Anterior cingulate cortex (tissue), 58 donors: Measurements from ENCODE around the gene VENTX.
"Not testable (repeated sequence)": the region's sequence is repeated elsewhere in the genome, so short reads cannot be mapped to it uniquely, and the experiment has no call there.

Experiments used
- DNase-seq, 58 donors: peaks; one replicate each; lab custom pipeline; 2025; lab: John Stamatoyannopoulos, UW

The VENTX gene

DNA sequence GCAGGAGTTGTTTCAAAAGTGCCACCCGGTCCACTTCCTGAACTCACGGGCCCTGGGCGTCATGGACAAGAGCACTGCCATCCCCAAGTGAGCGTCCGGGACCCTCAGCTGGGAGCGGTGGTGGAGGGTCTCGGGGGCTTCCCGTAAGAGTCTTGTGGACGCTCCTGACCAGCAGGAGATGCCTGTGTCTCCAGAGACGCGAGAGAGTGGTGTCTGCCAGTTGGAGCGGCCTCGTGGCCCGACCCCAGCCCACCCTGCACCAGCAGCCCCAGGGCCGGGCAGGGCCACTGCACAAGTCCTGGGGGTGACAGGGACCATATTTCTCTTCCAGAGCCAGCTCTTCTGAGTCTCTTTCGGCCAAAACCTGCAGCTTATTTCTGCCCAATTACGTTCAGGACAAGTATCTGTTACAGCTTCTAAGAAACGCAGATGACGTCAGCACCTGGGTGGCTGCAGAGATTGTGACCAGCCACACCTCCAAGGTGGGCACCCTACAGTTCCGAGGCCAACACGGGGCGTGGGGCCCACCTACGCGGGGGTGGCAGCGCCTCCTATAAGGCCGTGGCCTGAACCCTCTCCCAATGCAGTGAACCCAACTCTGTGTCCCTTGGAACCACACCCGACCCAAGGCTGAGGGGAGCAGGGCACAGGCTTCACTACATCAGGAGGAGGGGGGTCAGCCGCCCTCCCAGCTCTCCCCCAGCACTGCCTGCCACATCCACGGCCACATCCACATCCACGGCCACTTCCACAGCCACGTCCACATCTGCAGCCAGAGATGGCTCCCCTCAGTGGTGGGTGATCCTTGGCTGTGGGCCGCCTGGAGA lies 23.8 kb upstream of the VENTX start:
- no peak for DNase-seq

DNA sequence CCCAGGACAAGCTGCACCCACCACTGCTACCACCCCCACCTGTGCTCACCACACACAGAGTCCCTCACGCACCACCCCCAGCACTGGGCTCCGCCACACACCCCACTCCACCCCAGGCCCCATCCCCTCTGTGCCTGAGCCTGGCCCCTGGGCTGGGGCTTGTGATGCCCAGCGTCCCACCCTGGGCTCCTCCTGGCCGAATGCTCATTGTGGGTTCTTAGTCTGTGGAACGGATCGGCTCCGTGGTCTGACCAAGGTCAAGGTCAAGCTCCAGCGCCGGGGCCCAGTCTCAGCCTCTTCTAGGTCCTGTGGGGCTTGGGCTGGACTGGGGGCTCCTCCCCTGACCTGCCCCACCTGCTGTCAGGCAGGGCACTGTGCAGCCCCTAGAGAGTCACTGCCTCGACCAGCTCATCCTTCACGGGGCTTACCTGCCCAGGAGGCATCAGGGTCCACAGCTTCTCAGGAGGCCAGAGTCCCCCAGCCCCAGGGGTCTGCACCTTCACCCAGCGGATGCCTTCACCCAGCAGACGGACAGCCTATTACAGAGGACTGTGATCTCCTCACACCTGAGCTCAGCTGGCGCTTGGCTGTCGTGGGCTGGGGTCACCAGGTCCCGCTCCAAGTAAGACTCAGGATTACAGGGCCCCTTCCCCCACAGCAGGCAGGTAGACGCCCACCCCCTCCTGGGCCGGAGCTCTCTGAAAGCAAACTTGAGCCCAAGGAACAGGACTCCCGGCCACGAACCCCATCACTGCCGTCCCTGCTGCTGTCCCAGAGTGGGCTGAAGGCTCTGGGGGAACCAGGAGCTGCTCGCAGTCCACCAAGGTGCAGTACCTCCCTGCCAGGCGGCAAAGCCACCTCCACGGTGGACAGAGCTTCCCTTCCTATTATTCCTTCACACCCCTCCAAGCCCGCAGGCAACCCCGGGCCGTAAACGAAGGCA lies 22.9 kb upstream of the VENTX start:
- no peak for DNase-seq

DNA sequence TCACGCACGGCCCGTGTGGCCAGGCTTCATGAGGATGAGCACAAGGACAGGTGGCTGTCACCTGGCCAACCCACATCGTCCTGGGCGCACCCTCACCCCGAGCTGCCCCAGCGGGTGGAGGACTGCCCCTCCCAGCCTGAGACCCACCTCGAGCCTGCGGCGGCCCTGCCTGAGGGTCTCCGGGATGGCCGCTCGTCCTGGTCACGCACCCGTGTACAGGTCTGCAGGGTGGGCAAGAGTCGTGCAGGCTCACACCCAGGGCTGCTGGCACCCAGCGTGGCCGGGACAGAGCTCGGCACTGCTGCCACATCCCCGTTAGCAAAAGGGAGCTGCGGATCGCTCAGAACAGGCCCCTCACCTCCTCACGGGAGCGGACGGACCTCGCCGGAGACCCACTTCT lies 22.1 kb upstream of the VENTX start:
- DNase-seq = no peak

DNA sequence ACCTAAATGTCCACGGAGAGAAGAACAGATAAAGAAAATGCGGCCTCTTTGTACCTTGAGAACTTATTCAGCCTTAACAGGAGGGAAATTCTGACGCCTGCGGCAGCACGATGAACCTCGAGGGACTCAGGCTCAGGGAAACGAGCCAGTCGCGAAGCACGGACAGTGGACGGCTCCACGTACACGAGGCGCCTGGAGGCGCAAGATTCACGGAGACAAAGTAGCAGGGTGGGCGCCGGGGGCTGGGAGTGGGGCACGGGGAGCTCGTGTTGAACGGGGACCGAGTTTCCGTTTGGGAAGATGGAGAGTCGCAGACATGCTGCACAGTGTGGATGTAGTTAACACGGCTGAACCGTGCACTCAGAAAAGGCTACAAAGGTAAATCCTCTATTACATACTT lies 20.9 kb upstream of the VENTX start:
- DNase-seq = no peak

DNA sequence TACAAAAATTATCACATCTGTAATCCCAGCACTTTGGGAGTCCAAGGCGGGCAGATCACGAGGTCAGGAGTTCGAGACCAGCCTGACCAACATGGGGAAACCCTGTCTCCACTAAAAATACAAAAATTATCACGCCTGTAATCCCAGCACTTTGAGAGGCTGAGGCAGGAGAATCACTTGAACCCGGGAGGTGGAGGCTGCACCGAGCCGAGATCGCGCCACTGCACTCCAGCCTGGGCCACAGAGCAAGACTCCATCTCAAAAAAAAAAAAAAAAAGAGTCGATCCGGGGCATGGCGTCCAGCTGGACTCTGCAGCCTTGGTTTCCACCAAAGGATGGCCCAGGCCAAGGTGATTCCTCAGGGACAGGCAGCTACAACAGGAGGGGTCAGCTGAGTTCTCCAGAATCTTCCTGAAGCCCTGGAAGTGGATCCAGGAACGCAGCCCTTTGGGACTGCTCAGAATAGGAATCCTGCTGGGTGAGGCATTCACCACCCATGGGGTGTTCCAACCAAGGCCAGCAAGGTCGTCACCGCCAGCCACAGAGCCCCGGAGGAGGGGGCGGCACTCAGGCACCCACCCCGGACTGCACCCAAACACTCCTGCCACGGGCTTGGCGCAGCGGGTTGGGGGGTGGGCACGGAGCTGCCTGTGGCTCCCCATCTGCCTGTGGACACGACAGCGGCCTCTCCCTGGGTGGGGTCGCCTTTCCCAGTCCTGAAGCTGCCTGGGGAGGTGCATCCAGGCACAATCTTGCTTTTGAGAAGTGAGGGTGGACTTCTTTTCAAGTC lies 19.7 kb upstream of the VENTX start:
- DNase-seq = no peak

DNA sequence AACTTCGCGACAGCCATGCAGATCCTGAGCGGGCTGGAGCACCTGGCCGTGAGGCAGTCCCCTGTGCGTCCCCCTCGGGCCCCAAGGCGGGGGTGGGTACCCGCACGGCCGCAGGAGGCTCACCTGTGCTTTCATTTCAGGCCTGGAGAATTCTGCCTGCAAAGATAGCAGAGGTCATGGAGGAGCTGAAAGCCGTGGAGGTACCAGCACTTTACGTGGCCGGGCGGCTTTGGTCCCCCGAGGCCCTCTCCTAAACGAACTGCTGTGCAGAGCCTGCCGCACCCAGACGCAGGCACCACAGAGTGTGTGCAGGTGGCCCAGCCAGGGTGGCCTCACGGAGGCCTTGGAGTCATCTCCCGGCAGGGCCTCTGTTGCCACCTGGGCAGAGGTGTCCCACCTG lies 18.8 kb upstream of the VENTX start:
- no peak for DNase-seq

DNA sequence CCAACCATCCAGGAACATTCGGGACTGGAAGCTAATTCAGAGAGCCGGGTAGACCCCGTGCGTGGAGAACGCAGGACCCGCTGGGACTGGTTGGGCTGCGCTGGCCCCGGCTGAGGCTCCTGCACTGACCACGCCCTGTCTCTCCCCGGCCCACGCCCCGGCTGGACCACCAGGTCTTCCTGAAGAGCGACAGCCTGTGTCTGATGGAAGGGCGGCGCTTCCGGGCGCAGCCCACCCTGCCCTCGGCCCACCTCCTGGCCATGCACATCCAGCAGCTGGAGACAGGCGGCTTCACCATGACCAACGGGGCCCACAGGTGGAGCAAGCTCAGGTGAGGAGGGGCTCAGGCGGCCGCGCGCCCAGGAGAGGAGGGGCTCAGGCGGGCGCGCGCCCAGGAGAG lies 17.9 kb upstream of the VENTX start:
- DNase-seq = no peak

DNA sequence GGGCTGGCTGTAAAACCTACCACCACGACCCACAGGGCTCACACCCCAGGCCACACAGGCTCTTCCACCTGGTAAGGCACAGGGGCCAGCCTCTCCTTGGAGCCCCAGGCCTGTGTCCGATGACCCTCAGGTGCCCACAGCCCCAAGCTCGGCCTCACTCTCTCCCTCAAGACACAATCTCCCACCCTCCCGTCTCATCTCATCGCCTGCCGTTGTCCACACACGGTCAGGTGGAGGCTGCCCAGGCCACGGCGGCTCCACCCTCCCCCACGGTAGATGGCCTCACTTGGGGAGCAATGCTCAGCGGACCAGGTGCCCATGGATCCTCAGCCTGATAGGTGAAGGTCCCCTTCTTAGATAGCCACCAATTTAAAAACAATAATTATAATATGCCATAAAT lies 16.3 kb upstream of the VENTX start:
- no peak for DNase-seq

DNA sequence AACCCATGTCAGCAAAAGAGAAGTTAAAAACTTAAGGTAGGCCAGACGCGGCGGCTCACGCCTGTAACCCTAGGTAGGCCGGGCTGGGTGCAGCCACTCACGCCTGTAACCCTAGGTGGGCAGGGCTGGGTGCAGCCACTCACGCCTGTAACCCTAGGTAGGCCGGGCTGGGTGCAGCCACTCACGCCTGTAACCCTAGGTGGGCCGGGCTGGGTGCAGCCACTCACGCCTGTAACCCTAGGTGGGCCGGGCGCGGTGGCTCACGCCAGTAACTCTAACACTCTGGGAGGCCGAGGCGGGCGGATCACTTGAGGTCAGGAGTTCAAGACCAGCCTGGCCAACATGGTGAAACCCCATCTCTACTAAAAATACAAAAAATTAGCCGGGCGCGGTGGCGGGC lies 15.9 kb upstream of the VENTX start:
- not testable (repeated sequence) for DNase-seq

DNA sequence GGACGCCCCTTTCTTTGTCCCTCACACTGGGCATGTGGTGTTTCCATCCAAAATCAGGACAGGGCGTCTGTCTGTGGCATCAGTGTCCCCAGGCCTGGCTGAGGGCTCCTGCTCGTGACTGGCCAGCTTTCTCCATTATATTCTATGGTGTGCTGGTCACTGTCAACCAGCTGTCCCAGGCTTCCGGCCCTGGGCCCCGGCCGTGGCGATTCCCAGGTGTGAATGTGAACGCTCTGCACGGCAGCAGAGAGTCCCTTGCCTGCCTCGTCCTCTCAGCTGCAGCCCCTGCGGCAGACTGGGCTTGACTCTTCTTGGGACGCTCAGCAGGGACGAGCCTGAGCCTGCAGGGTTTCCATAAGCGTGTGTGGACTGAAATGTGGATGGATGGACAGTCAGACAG lies 13.6 kb upstream of the VENTX start:
- DNase-seq = no peak

DNA sequence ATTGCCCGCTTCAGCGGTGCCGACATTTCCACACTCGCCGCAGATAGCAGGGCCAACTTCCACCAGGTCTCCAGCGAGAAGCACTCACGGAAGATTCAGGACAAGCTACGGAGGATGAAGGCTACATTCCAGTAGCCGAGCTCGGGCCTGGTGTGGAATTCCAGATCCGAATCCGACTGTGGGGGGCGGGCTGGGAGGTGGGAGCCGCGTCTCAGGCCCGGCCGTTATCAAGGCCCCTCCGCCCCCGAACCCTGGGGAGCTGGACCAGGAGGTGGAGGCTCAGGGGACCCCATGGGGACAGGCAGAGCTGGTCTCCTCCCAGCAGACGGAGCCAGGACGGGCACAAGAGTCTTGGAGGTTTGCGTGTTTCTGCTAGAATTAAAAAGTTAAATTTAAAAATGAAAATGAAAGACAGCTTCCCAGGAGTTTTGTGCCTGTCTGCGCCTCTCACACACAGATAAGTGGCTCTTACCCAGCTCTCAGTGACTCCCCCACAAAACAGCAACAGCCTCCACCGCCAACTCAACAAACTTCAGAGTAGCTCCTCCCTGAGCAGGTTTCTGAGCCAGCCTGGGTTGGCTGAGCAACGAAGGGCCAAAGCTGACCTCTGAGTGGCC lies 12.8 kb upstream of the VENTX start:
- DNase-seq = peak in 16 of 58 donors; percentile 4 to 41 (median 28)

DNA sequence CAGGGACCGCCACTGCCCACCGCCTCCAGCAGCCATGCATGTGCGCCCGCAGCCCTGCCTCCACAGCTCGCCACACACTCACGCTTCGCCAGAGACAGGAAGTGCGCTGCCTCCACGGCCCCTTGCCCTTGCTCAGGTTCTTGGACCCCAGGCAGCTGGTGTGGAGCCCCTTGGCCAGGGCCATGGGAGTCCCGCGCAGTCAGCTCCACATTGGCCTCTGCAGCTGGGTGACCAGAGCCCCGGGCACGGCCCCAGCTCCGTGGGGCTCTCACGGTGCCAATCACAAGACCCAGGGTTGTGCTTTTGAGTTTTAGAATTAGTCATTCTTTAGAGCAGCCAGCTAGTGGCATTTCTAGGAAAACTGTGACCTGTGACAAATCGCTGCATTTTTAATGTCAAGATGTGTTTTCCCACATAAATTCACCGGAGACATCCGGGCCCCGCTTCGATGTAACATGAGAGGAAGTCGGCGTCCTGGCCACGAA lies 11.9 kb upstream of the VENTX start:
- DNase-seq = peak in 5 of 58 donors; percentile 15 to 45 (median 20)

DNA sequence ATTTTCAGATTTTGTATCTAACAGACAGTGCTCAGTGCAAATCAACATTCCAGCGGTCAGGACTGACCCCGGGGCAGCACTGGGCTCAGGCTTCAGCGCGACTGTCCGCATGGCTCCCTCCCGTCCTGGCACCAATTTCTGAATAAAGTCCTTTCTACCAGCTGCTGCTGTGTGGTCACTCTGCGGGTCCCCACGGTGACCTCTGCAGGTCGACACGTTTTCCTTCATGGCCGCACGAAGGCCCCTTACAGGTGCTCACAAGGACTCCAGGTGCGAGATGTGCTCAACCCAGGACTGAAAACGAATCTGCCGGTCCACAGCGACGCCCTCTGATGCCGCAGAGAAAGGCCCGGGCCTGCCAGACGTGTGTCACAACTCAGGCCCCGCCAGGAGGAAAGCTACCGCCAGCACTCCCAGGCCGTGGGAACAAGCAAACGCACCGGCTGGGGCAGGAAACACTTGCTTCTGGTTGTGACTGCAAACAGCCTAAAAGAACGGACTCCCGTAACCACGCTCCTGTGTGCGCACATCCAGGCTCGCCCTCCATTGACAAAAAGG lies 11.3 kb upstream of the VENTX start:
- peak in 4 of 58 donors; percentile 10 to 28 (median 14) for DNase-seq

DNA sequence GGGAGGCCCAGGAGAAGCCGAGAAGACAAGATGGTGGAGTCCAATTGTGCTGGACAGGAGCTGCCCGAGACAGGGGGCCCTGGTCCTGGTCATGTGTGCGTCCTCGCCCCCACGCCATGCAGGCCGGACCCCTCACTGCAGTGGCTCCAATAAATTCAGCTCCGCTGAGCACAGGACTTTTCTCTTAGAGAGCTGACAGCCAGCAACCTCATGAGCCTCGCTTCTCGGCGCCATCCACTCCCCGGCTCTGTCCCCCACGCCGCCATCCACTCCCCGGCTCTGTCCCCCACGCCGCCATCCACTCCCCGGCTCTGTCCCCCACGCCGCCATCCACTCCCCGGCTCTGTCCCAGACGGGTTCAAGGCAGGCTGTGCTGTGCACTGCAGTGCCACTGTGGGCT lies 10.4 kb upstream of the VENTX start:
- DNase-seq = no peak

DNA sequence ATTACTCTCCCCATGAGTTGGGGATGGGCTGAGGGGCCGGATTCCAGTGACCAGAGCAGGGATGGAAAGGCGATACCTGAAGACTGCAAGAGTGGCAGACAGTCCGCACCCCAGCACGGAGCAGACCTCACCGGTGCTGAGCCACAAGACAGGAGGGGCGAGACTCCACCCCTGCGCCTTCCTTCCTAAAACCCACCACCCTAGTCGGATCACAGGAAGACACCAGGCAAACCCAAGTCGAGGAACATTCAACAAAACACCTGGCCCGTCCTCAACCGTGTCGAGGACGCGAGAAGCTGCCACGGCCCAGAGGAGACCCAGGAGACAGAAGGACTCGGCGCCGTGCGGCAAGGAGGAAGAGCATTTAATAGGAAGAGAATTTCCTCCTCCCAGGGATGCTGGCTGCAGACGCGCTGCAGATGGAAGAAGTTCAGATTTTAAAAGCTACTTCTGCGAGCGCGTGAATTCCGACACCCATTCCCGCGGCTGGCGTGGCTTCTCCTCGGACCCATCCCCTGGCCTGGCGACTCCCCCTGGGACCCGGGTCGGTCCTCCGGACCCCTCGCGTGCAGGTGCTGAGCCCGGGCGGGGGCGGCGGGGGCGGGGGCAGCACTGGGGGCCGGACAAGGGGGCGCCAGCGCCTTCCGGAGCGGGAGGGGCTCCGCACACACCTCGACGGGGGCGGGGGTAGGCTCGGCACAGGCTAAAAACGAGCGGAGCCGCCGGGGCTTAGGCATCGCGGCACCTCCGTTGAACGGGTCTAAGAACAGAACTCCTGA lies 8.2 kb upstream of the VENTX start:
- DNase-seq = peak in 1 of 58 donors; percentile 5

DNA sequence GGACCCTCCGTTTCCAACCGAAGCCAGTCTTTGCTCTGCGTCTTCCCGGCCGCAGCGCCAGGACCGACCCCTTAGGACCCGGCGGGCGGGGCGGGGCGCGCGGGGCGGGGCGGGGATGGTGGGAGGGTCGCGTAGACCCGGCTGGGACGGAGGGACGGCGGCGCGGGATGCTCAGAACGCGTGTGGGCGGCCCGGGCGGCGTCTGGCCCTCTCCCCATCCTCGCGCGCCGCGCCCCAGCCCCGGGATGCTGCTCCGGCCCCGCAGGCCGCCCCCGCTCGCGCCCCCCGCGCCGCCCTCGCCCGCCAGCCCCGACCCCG lies 7.7 kb upstream of the VENTX start, which contains the start of gene UTF1:
Gene UTF1, plus strand, starts transcription at position 174 of the 318 bp plus-strand sequence. Its CDS starts 72 bp downstream, at position 246.
- no peak for DNase-seq

DNA sequence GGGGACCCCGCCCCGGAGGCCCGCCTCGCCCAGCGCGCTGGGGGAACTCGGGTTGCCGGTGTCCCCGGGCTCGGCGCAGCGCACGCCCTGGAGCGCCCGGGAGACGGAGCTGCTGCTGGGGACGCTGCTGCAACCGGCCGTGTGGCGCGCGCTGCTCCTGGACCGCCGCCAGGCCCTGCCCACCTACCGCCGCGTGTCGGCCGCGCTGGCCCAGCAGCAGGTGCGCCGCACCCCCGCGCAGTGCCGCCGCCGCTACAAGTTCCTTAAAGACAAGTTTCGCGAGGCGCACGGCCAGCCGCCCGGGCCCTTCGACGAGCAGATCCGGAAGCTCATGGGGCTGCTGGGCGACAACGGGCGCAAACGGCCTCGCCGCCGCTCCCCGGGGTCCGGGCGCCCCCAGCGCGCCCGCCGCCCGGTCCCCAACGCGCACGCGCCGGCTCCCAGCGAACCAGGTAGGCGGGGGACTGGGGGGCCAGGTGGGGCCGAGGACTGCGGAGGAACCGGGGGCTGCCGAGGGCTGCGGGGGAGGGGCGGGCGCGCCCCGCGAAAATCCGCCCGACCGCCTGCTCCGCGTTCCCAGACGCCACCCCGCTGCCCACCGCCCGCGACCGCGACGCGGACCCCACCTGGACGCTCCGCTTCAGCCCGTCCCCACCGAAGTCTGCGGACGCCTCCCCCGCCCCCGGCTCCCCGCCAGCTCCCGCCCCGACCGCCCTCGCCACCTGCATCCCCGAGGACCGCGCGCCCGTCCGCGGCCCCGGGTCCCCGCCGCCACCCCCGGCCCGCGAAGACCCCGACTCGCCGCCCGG lies 7.1 kb upstream of the VENTX start:
- peak in 5 of 58 donors; percentile 7 to 41 (median 15) for DNase-seq
